ENCODE results near the gene MAP3K14. TPM values are rescaled to one million over a fixed set of nuclear protein-coding genes. Genes with fewer than 3 reads are reported as not detected.

Gene MAP3K14
- total and polyA plus RNA-seq, 10 of the 15 experiments (the other 5 are each of a cell fraction or from before 2014, with no cell fraction given): 2.1 to 33.3 (median 19.7) TPM

DNA sequence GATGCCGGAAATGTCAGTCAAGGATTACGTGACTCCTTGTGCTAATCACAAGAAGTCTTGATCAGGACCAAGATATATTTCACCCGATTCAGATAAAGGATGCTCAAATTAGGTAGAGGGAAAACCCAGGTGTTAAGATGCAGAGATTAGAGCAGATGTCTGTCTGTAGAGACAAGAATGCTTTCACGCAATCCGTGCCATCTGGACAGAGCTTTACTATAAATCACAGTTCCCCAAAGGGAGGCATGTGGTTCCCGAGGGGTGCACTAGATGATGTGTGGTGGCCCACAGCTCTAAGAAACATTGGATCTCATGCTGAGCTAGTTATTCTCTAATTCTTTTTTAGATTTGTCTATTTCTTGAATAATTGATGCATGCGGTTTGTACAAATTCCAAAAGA lies 9.8 kb upstream of the MAP3K14 start:
- ATAC-seq (no peak), FAIRE-seq (no peak), DNase-seq (ENCODE audit: low read depth, low spot score) (no peak)
- in situ Hi-C loops (cut with MboI) (no loop called here), intact Hi-C loops (cut with micrococcal nuclease; ENCODE audit: unreplicated experiment) (no loop called here)
- Histone ChIP-seq H3K79me2 (ENCODE audit: control insufficient read depth, insufficient read depth, low read length) (no peaks in the 10 kb centered on the region), H3K4me2 (ENCODE audit: control insufficient read depth, insufficient read depth) (no peak overlapping the region), H3K36me3 (ENCODE audit: control insufficient read depth in 2 of 2, insufficient read depth in 2 of 2, low read length in 1 of 2) (no peaks in the 10 kb centered on the region), H3K9ac (ENCODE audit: control insufficient read depth, insufficient read depth, low read length) (no peak overlapping the region), H2AFZ (ENCODE audit: control insufficient read depth, low read depth, low read length) (no peak overlapping the region), H4K20me1 (ENCODE audit: control insufficient read depth, insufficient read depth) (no peaks in the 10 kb centered on the region), H3K27me3 (replicated peaks in 1 of 2; ENCODE audit: control insufficient read depth in 2 of 2, insufficient read depth in 2 of 2, low read length in 1 of 2) (no peaks in the 10 kb centered on the region), H3K9me3 (replicated peaks; ENCODE audit: control insufficient read depth, insufficient read depth, low read length) (no peaks in the 10 kb centered on the region), H3K27ac (ENCODE audit: control insufficient read depth, insufficient read depth) (no peak overlapping the region), H3K4me1 (ENCODE audit: control insufficient read depth, insufficient read depth, low read length) (peaks cover 14% of the 10 kb centered on the region), H3K4me3 (no peak overlapping the region)
- 67% methylated on average over 7 of the region's 7 CpGs for WGBS (ENCODE audit: insufficient coverage, insufficient replicate concordance, low lambda C conversion rate, missing lambda C conversion rate)
- ChIA-PET RAD21 (ENCODE audit: unreplicated experiment) (interaction anchor here (0.8 to 1.9 kb wide), 5 partner anchors 9 to 80 kb away, joined by 3 to 10 read pairs (median 3); partner anchors contain the start of gene MAP3K14), SMC1A (ENCODE audit: uncharacterized antibody, unreplicated experiment) (interaction anchor here (0.6 to 3.4 kb wide), 10 partner anchors 9 to 108 kb away, joined by 3 to 13 read pairs (median 4); partner anchors contain the start of gene MAP3K14), CTCF (interaction anchor here (0.7 to 1.7 kb wide), 7 partner anchors 9 to 108 kb away, joined by 3 to 6 read pairs (median 3); partner anchors contain the start of gene MAP3K14), POLR2A (interaction anchor here (0.6 to 5.9 kb wide), 5 partner anchors 10 to 83 kb away, joined by 3 to 92 read pairs (median 4); partner anchors contain the start of gene MAP3K14)
- TF ChIP-seq, protein P1, sequence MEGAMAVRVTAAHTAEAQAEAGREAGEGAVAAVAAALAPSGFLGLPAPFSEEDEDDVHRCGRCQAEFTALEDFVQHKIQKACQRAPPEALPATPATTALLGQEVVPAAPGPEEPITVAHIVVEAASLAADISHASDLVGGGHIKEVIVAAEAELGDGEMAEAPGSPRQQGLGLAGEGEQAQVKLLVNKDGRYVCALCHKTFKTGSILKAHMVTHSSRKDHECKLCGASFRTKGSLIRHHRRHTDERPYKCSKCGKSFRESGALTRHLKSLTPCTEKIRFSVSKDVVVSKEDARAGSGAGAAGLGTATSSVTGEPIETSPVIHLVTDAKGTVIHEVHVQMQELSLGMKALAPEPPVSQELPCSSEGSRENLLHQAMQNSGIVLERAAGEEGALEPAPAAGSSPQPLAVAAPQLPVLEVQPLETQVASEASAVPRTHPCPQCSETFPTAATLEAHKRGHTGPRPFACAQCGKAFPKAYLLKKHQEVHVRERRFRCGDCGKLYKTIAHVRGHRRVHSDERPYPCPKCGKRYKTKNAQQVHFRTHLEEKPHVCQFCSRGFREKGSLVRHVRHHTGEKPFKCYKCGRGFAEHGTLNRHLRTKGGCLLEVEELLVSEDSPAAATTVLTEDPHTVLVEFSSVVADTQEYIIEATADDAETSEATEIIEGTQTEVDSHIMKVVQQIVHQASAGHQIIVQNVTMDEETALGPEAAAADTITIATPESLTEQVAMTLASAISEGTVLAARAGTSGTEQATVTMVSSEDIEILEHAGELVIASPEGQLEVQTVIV (IDR thresholded peaks at IDR 0.05; ENCODE audit: borderline replicate concordance, partially characterized antibody): no peak
- TF ChIP-seq BACH1 (IDR thresholded peaks at IDR 0.05; ENCODE audit: borderline replicate concordance) (no peak), ZNF207 (IDR thresholded peaks at IDR 0.05; ENCODE audit: borderline replicate concordance) (no peak), BHLHE40 (IDR thresholded peaks at IDR 0.05; ENCODE audit: borderline replicate concordance in 1 of 2, low read depth in 2 of 2, low read length in 1 of 2) (no peak), RAD21 (IDR thresholded peaks at IDR 0.05; ENCODE audit: insufficient read depth, low read depth, low read length) (no peak), NFXL1 (IDR thresholded peaks at IDR 0.05; ENCODE audit: borderline replicate concordance) (no peak), BMI1 (IDR thresholded peaks at IDR 0.05; ENCODE audit: borderline replicate concordance) (no peak), IRF4 (IDR thresholded peaks at IDR 0.05; ENCODE audit: low read depth, low read length) (no peak), NR2F1 (conservative IDR thresholded peaks at IDR 0.05) (no peak), ZBED1 (IDR thresholded peaks at IDR 0.05; ENCODE audit: borderline replicate concordance) (no peak), LARP7 (IDR thresholded peaks at IDR 0.05) (no peak), HDGF (IDR thresholded peaks at IDR 0.05) (no peak), CHD1 (IDR thresholded peaks at IDR 0.05; ENCODE audit: low read depth, low read length) (no peak), TCF12 (IDR thresholded peaks at IDR 0.05; ENCODE audit: low read depth, low read length) (no peak), SIX5 (IDR thresholded peaks at IDR 0.05; ENCODE audit: low read depth, low read length, severe bottlenecking) (no peak)
- TF ChIP-seq, protein P2, sequence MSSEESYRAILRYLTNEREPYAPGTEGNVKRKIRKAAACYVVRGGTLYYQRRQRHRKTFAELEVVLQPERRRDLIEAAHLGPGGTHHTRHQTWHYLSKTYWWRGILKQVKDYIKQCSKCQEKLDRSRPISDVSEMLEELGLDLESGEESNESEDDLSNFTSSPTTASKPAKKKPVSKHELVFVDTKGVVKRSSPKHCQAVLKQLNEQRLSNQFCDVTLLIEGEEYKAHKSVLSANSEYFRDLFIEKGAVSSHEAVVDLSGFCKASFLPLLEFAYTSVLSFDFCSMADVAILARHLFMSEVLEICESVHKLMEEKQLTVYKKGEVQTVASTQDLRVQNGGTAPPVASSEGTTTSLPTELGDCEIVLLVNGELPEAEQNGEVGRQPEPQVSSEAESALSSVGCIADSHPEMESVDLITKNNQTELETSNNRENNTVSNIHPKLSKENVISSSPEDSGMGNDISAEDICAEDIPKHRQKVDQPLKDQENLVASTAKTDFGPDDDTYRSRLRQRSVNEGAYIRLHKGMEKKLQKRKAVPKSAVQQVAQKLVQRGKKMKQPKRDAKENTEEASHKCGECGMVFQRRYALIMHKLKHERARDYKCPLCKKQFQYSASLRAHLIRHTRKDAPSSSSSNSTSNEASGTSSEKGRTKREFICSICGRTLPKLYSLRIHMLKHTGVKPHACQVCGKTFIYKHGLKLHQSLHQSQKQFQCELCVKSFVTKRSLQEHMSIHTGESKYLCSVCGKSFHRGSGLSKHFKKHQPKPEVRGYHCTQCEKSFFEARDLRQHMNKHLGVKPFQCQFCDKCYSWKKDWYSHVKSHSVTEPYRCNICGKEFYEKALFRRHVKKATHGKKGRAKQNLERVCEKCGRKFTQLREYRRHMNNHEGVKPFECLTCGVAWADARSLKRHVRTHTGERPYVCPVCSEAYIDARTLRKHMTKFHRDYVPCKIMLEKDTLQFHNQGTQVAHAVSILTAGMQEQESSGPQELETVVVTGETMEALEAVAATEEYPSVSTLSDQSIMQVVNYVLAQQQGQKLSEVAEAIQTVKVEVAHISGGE (CRISPR knock-in tag; IDR thresholded peaks at IDR 0.05): no peak
- BruUV-seq (replicated peaks): no TSS peak

Measured in GM12878 (cell line).